ENCODE data around the gene RAB36.

RAB36 gene

DNA sequence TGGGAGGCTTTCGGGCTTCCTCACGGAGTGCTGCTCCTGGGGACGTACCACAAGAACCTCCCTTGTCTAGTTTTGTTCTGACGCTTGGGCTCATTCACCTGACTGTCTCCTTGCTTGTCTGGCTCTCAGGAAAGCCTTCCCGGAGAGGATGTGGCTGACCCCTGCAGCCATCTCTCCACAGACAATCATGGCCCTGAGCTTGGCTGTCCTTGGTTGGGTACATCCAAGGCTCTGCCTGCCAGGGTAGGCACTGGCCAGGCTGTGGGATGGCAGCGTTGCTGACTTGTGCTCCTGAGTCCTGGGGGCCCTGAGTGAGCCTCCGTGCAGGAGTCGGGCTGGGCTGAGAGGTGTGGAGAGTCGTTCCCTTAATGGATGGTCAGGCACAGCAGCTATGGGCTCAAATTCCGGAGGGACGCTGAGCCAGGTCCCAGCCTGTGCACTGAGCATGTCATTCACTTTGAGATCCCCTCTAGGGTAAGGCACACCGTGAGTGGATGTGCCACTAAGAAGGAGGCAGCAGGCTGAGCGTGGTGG, 67.8 kb downstream of the RAB36 start:
- no peak for DNase-seq (ENCODE audit: extremely low read depth, low read depth)
- no peak for TF ChIP-seq CTCF (IDR thresholded peaks at IDR 0.05; ENCODE audit: low read depth, low read length)

- no peak for TF ChIP-seq CTCF (IDR thresholded peaks at IDR 0.05; ENCODE audit: low read depth, low read length)
- DNase-seq (ENCODE audit: extremely low read depth, low read depth): no peak
Measured at GRCh38 chr22:23213581-23214334, 68.5 kb downstream of the RAB36 start.
